HCT116 (cell line): Measurements from ENCODE around the gene CALML6.

Source experiments
- CEBPB ChIP-seq: IDR thresholded peaks from 2 replicates; pipeline ENCODE4 v1.6.1; 2012; ENCODE audit warnings: low read depth
- EGR1 ChIP-seq: IDR thresholded peaks from 2 replicates; pipeline ENCODE4 v1.6.1; 2012; ENCODE audit warnings: low read depth
- EZH2 ChIP-seq: fragments of 200-600 bp; sonication (generic); IDR thresholded peaks from 2 replicates; pipeline ENCODE4 v1.6.1; 2017; ENCODE audit warnings: antibody characterized with exemption, mixed run types
- EZH2phosphoT487 ChIP-seq: fragments of 200-600 bp; IDR thresholded peaks from 2 replicates; pipeline ENCODE4 v1.6.1; 2018; ENCODE audit warnings: antibody characterized with exemption, borderline replicate concordance
- FOSL1 ChIP-seq: IDR thresholded peaks from 2 replicates; pipeline ENCODE4 v1.6.1; 2012; ENCODE audit warnings: low read depth
- JUND ChIP-seq: IDR thresholded peaks from 2 replicates; pipeline ENCODE4 v1.6.1; 2012
- POLR2A ChIP-seq: IDR thresholded peaks from 2 replicates; pipeline ENCODE4 v1.7.0; 2011; ENCODE audit warnings: borderline replicate concordance; ENCODE audit not compliant: insufficient read depth, insufficient read length; ENCODE audit errors: extremely low read depth
- POLR2AphosphoS5 ChIP-seq: IDR thresholded peaks from 2 replicates; pipeline ENCODE4 v1.6.1; 2011; ENCODE audit warnings: mild to moderate bottlenecking, low read depth, low read length, moderate library complexity
- SRF ChIP-seq: IDR thresholded peaks from 2 replicates; pipeline ENCODE4 v1.6.1; 2012; ENCODE audit warnings: low read depth
- YY1 ChIP-seq: IDR thresholded peaks from 2 replicates; pipeline ENCODE4 v1.6.1; 2011; ENCODE audit warnings: low read length, low read depth, moderate library complexity, mild to moderate bottlenecking; ENCODE audit not compliant: insufficient replicate concordance; ENCODE audit errors: extremely low read depth
- TF ChIP-seq, protein P1 (sequence below), 3 experiments: fragments of 200-600 bp in 1 of 3; sonication (generic) in 1 of 3; IDR thresholded peaks in 2 of 3; conservative IDR thresholded peaks in 1 of 3; 2 replicates each; pipeline ENCODE4 v1.5.1; 2012 to 2017; ENCODE audit warnings: low read depth in 2 of 3, low read length in 2 of 3, antibody characterized with exemption in 1 of 3, borderline replicate concordance in 1 of 3, control low read depth in 1 of 3, mild to moderate bottlenecking in 1 of 3, mixed read lengths in 1 of 3, mixed run types in 1 of 3, moderate library complexity in 1 of 3; ENCODE audit not compliant: insufficient read depth in 1 of 3
- TF ChIP-seq, protein P2 (sequence below): IDR thresholded peaks from 2 replicates; pipeline ENCODE4 v1.6.1; 2011; ENCODE audit warnings: mild to moderate bottlenecking, low read length, moderate library complexity; ENCODE audit not compliant: insufficient replicate concordance; ENCODE audit errors: extremely low read depth
- TF ChIP-seq, protein P3 (sequence below): IDR thresholded peaks from 2 replicates; pipeline ENCODE4 v1.6.1; 2012; ENCODE audit warnings: low read depth
- TF ChIP-seq, protein P4 (sequence below): IDR thresholded peaks from 2 replicates; pipeline ENCODE4 v1.6.1; 2012

DNA sequence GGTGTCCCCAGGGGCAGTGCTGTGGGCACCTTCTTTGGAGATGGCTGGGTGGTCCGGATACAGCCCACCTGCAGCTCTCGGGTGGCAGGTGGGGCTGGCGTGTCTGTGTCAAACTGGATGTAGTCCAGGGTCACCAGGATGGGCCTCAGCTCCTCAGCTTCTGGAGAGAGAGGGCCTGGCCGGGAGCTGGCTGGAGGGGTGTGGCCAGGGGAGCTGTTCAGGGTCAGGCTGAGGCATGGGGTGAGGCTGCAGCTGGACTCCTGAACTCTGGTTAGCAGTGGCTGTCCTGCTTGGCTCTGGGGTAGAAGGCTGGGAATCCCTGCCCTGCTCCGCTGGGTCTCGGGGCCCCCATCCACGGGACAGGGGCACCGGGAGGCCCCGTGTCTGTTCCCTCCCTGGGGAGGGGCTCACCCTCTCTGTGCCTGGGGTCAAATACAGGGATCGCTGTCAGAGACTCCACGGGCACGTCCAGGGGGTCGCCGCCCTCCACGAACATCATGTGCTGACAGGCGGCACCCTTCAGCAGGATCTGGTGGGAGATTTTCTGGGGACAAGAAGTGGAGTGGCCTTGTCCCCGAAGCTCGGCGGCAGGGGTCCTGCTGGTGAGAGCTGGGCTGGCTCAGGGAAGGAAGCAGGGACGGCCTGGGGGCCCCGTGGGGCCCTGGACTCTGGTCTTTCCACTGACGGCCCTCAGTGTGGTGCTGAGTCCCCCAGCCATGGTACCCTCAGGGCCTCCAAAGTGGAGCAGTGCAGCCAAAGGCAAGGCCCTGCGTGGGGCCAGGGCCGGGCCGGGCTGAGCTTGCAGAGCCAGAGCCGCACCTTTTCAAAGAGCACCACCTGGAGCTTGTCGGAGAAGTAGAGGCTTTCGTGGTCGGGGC is 8.1 kb downstream of the CALML6 start:
- TF ChIP-seq, protein P1, sequence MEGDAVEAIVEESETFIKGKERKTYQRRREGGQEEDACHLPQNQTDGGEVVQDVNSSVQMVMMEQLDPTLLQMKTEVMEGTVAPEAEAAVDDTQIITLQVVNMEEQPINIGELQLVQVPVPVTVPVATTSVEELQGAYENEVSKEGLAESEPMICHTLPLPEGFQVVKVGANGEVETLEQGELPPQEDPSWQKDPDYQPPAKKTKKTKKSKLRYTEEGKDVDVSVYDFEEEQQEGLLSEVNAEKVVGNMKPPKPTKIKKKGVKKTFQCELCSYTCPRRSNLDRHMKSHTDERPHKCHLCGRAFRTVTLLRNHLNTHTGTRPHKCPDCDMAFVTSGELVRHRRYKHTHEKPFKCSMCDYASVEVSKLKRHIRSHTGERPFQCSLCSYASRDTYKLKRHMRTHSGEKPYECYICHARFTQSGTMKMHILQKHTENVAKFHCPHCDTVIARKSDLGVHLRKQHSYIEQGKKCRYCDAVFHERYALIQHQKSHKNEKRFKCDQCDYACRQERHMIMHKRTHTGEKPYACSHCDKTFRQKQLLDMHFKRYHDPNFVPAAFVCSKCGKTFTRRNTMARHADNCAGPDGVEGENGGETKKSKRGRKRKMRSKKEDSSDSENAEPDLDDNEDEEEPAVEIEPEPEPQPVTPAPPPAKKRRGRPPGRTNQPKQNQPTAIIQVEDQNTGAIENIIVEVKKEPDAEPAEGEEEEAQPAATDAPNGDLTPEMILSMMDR (IDR thresholded peaks at IDR 0.05 in 2 of 3, conservative IDR thresholded peaks at IDR 0.05 in 1 of 3; ENCODE audit: borderline replicate concordance in 1 of 3, insufficient read depth in 1 of 3, low read depth in 2 of 3, low read length in 2 of 3): no peak
- TF ChIP-seq POLR2AphosphoS5 (no peak), EZH2phosphoT487 (no peak), JUND (no peak), EZH2 (no peak), SRF (no peak), POLR2A (no peak), YY1 (no peak), FOSL1 (no peak), CEBPB (no peak), EGR1 (no peak)
- TF ChIP-seq, protein P2, sequence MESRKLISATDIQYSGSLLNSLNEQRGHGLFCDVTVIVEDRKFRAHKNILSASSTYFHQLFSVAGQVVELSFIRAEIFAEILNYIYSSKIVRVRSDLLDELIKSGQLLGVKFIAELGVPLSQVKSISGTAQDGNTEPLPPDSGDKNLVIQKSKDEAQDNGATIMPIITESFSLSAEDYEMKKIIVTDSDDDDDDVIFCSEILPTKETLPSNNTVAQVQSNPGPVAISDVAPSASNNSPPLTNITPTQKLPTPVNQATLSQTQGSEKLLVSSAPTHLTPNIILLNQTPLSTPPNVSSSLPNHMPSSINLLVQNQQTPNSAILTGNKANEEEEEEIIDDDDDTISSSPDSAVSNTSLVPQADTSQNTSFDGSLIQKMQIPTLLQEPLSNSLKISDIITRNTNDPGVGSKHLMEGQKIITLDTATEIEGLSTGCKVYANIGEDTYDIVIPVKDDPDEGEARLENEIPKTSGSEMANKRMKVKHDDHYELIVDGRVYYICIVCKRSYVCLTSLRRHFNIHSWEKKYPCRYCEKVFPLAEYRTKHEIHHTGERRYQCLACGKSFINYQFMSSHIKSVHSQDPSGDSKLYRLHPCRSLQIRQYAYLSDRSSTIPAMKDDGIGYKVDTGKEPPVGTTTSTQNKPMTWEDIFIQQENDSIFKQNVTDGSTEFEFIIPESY: no peak
- TF ChIP-seq, protein P3, sequence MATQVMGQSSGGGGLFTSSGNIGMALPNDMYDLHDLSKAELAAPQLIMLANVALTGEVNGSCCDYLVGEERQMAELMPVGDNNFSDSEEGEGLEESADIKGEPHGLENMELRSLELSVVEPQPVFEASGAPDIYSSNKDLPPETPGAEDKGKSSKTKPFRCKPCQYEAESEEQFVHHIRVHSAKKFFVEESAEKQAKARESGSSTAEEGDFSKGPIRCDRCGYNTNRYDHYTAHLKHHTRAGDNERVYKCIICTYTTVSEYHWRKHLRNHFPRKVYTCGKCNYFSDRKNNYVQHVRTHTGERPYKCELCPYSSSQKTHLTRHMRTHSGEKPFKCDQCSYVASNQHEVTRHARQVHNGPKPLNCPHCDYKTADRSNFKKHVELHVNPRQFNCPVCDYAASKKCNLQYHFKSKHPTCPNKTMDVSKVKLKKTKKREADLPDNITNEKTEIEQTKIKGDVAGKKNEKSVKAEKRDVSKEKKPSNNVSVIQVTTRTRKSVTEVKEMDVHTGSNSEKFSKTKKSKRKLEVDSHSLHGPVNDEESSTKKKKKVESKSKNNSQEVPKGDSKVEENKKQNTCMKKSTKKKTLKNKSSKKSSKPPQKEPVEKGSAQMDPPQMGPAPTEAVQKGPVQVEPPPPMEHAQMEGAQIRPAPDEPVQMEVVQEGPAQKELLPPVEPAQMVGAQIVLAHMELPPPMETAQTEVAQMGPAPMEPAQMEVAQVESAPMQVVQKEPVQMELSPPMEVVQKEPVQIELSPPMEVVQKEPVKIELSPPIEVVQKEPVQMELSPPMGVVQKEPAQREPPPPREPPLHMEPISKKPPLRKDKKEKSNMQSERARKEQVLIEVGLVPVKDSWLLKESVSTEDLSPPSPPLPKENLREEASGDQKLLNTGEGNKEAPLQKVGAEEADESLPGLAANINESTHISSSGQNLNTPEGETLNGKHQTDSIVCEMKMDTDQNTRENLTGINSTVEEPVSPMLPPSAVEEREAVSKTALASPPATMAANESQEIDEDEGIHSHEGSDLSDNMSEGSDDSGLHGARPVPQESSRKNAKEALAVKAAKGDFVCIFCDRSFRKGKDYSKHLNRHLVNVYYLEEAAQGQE: no peak
- TF ChIP-seq, protein P4, sequence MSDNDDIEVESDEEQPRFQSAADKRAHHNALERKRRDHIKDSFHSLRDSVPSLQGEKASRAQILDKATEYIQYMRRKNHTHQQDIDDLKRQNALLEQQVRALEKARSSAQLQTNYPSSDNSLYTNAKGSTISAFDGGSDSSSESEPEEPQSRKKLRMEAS: no peak
